Uterus (tissue), 4 donors: ENCODE results near the gene GAL. TPM values are rescaled to one million over a fixed set of nuclear protein-coding genes. Genes with fewer than 3 reads are reported as not detected.
"Not testable (repeated sequence)": the region's sequence is repeated elsewhere in the genome, so short reads cannot be mapped to it uniquely, and the experiment has no call there.

Experiments
- DNase-seq, 2 donors: peaks; one replicate each; pipeline ENCODE4 v3.0.0-alpha.2; 2019 to 2020
- H3K27ac ChIP-seq, 2 donors: fragments of 200-600 bp; sonication (generic); 1 replicate in 1 of 2; 2 replicates in 1 of 2; pipeline ENCODE4 v1.5.1; 2016 to 2018
- H3K27me3 ChIP-seq, 2 donors: fragments of 200-600 bp; sonication (generic); one replicate each; pipeline ENCODE4 v1.5.1; 2018 to 2019; ENCODE audit warnings: control low read depth in 1 of 2
- H3K36me3 ChIP-seq, 2 donors: fragments of 200-600 bp; sonication (generic); one replicate each; pipeline ENCODE4 v1.5.1; 2019; ENCODE audit warnings: control low read depth in 1 of 2
- H3K4me1 ChIP-seq, 2 donors: fragments of 200-600 bp; sonication (generic); one replicate each; pipeline ENCODE4 v1.5.1; 2018 to 2019; ENCODE audit warnings: control low read depth in 1 of 2
- H3K4me3 ChIP-seq, 2 donors: fragments of 200-600 bp; sonication (generic); 1 replicate in 1 of 2; 2 replicates in 1 of 2; pipeline ENCODE4 v1.5.1; 2018 to 2019; ENCODE audit warnings: mild to moderate bottlenecking in 1 of 2
- H3K9me3 ChIP-seq, 2 donors: fragments of 200-600 bp; sonication (generic); one replicate each; pipeline ENCODE4 v1.5.1; 2019; ENCODE audit warnings: control low read depth in 1 of 2
- CTCF ChIP-seq, 4 experiments: fragments of 200-600 bp in 2 of 4; fragments of 450-650 bp in 2 of 4; sonication (generic) in 2 of 4; IDR thresholded peaks; one replicate each; pipeline ENCODE4 v1.5.1; 2016 to 2019; ENCODE audit warnings: antibody characterized with exemption in 4 of 4, mild to moderate bottlenecking in 2 of 4, moderate library complexity in 1 of 4
- POLR2A ChIP-seq, 2 donors: fragments of 450-650 bp; IDR thresholded peaks; one replicate each; pipeline ENCODE4 v1.6.1; 2016; ENCODE audit warnings: antibody characterized with exemption in 2 of 2, mild to moderate bottlenecking in 1 of 2, moderate library complexity in 1 of 2
- intact Hi-C: fragments of 100-400 bp; cut with DNase I; formaldehyde crosslinking; loops from one replicate; pipeline ENCODE4 v1.15.1; 2023; ENCODE audit warnings: low total_unique reads
- total RNA-seq, 4 donors: library from RNA; depleted of rRNA in 3 of 4; stranded (reverse); fragments of >200 nt in 3 of 4; gene quantifications; one replicate each; pipeline versions ENCODE4 v1.1.0 to v1.2.4, GENCODE V29; 2014 to 2023
- donor health status: DM: yes; HTN: yes; CAD: no.

Gene GAL
- total RNA-seq = under 1 TPM in 1 of 4 donors, not detected in 3; 0.41 TPM

- no peaks in the 10 kb centered on the region for H3K36me3 ChIP-seq
- intact Hi-C loops = no loop called here
- H3K9me3 ChIP-seq = no peaks in the 10 kb centered on the region
- no peak for TF ChIP-seq CTCF (IDR thresholded peaks at IDR 0.05)
- no peak for TF ChIP-seq POLR2A (IDR thresholded peaks at IDR 0.05)
- no peak within 1 kb of the TSS for H3K4me3 ChIP-seq
- no peak within 1 kb of the TSS for H3K27ac ChIP-seq
- no peak for DNase-seq
- peaks cover 9 to 12% of the 10 kb centered on the region in 2 donors for H3K27me3 ChIP-seq
- peaks cover 0 to 11% of the 10 kb centered on the region in 2 donors for H3K4me1 ChIP-seq
These were observed at the start of gene GAL for GRCh38 chr11:68684385-68685356. Gene GAL, plus strand, starts transcription at chr11:68684544. Its CDS starts 380 bp downstream, at chr11:68684924.

- intact Hi-C loops, DNase-seq, H3K9me3 ChIP-seq, H3K27me3 ChIP-seq, H3K36me3 ChIP-seq, H3K4me3 ChIP-seq, H3K27ac ChIP-seq, H3K4me1 ChIP-seq: not testable (repeated sequence)
These were observed 49.7 kb upstream of the GAL start for GRCh38 chr11:68634606-68635005.

- H3K36me3 ChIP-seq, intact Hi-C loops, H3K27ac ChIP-seq, H3K4me1 ChIP-seq, H3K9me3 ChIP-seq, H3K4me3 ChIP-seq, DNase-seq, H3K27me3 ChIP-seq: not testable (repeated sequence)
These were observed 49.2 kb upstream of the GAL start for GRCh38 chr11:68635172-68635571.

GRCh38 chr11:68635883-68636282 is 48.5 kb upstream of the GAL start:
- H3K9me3 ChIP-seq, DNase-seq, H3K27ac ChIP-seq, H3K4me1 ChIP-seq, intact Hi-C loops, H3K27me3 ChIP-seq, H3K36me3 ChIP-seq, H3K4me3 ChIP-seq: not testable (repeated sequence)

GRCh38 chr11:68639322-68639721 is 45.0 kb upstream of the GAL start:
- H3K4me3 ChIP-seq, H3K36me3 ChIP-seq, H3K27ac ChIP-seq, H3K27me3 ChIP-seq, DNase-seq, intact Hi-C loops, H3K4me1 ChIP-seq, H3K9me3 ChIP-seq: not testable (repeated sequence)

DNA sequence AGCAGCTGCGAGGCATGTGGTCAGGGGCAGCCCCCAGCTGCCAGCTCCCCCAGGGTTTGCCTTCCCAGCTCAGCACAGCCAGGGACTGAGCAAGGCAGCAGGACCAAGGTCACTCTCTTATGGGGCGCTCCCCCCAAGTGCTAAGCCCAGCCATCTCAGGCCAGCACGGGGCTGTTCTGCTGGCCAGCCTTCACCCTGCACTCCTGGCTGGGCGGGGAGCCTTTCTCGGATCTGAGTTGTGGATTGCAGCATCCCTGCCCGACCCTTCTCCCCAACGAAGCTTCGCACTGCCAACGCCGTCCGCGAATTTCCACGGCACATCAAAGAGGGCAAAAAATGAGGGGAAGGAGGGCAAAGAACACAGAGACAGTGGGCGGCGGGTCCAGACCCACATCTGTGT is 42.5 kb upstream of the GAL start:
- Histone ChIP-seq H3K4me1 (no peaks in the 10 kb centered on the region), H3K27ac (no peak overlapping the region), H3K27me3 (no peaks in the 10 kb centered on the region), H3K9me3 (peaks cover 0 to 8% of the 10 kb centered on the region in 2 donors), H3K36me3 (no peaks in the 10 kb centered on the region), H3K4me3 (no peak overlapping the region)
- TF ChIP-seq POLR2A (IDR thresholded peaks at IDR 0.05) (no peak), CTCF (IDR thresholded peaks at IDR 0.05) (no peak)
- intact Hi-C loops = no loop called here
- DNase-seq = no peak

DNA sequence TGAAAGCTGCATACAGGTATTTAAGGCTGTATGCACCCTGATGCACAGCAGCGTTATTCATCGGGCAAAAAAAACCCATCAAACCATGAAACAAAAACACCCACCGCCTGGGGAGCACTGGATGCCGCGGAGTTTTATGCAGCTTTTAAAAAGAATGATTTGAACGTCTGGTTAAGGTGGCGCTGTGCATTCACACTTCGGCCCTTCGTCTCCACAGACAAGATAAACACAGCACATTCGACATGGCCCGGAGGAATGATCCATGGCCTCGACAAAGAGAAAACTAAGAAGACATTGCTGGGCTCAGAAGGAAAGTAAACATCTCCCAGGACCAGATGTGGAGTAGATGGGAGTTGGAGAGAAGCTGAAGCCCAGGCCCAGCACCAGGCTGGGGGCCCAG is 40.8 kb upstream of the GAL start:
- DNase-seq = no peak
- Histone ChIP-seq H3K4me3 (no peak overlapping the region), H3K27ac (no peak overlapping the region), H3K27me3 (no peaks in the 10 kb centered on the region), H3K36me3 (no peaks in the 10 kb centered on the region), H3K4me1 (no peaks in the 10 kb centered on the region), H3K9me3 (peaks cover 0 to 17% of the 10 kb centered on the region in 2 donors)
- peak in 1 of 4 experiments; percentile 10 for TF ChIP-seq CTCF (IDR thresholded peaks at IDR 0.05)
- TF ChIP-seq POLR2A (IDR thresholded peaks at IDR 0.05) = no peak
- intact Hi-C loops = no loop called here
